A549 (cell line): ENCODE data around the gene PBX1. TPM values are rescaled to one million over a fixed set of nuclear protein-coding genes. Genes with fewer than 3 reads are reported as not detected.

ENCODE experiments used
- ATAC-seq, 2 experiments: fragments of 200-7000 bp in 1 of 2; fragments of >200 bp in 1 of 2; cut with Nextera tagmentation in 1 of 2; cut with Tn5 transposase in 1 of 2; 3 replicates each; pipeline versions ENCODE4 v1.8.0 to v1.9.1; 2018 to 2020; ENCODE audit warnings: mild to moderate bottlenecking in 1 of 2, moderate library complexity in 1 of 2
- CTCF ChIA-PET: fragments of 300-600 bp; sonication (Branson Sonifier 250); formaldehyde crosslinking; extraction: SDS; loops from one replicate; lab custom pipeline; 2021; ENCODE audit warnings: antibody characterized with exemption, inconsistent platforms; lab: Yijun Ruan, JAX
- POLR2A ChIA-PET: fragments of 350-600 bp; formaldehyde crosslinking; extraction: SDS; loops from one replicate; lab custom pipeline; 2021; ENCODE audit warnings: antibody characterized with exemption, inconsistent platforms; lab: Yijun Ruan, JAX
- DNase-seq, 2 experiments: peaks; one replicate each; pipeline versions ENCODE4 v3.0.0 to v3.0.0-alpha.2; 2011 to 2016; ENCODE audit warnings: low read depth in 1 of 2, low spot score in 1 of 2
- FAIRE-seq: peaks from 2 replicates; lab custom pipeline; 2011; peaks lifted over from hg19 to GRCh38; lab: Jason Lieb, UNC
- H3K27ac ChIP-seq, 2 experiments: fragments of >200 bp; sonication (Bioruptor Twin); formaldehyde crosslinking; 3 replicates each; pipeline ENCODE4 v1.5.1; 2016 to 2017
- H3K4me1 ChIP-seq: fragments of >200 bp; sonication (Bioruptor Twin); formaldehyde crosslinking; 3 replicates; pipeline ENCODE4 v1.6.1; 2016
- H3K4me2 ChIP-seq: fragments of >200 bp; sonication (Bioruptor Twin); formaldehyde crosslinking; 3 replicates; pipeline ENCODE4 v1.6.1; 2016
- H3K4me3 ChIP-seq: fragments of >200 bp; sonication (Bioruptor Twin); formaldehyde crosslinking; 3 replicates; pipeline ENCODE4 v1.5.1; 2016
- H3K9me3 ChIP-seq: fragments of >200 bp; sonication (Bioruptor Twin); formaldehyde crosslinking; 3 replicates; pipeline ENCODE4 v1.6.1; 2016
- CBX2 ChIP-seq: fragments of 200-600 bp; sonication (generic); IDR thresholded peaks from 2 replicates; pipeline ENCODE4 v1.6.1; 2016; ENCODE audit warnings: low read depth, mild to moderate bottlenecking, borderline replicate concordance
- CBX8 ChIP-seq: fragments of 200-600 bp; sonication (generic); IDR thresholded peaks from 2 replicates; pipeline ENCODE4 v1.6.1; 2016
- CEBPB ChIP-seq, 2 experiments: fragments of >200 bp in 1 of 2; sonication (Bioruptor Twin) in 1 of 2; formaldehyde crosslinking in 1 of 2; IDR thresholded peaks; 2 replicates each; pipeline ENCODE4 v1.6.1; 2012 to 2016
- CHD2 ChIP-seq: fragments of 150-350 bp; IDR thresholded peaks from 2 replicates; pipeline ENCODE4 v1.6.1; 2014; ENCODE audit warnings: low read length; ENCODE audit not compliant: partially characterized antibody
- CHD4 ChIP-seq: fragments of 200-600 bp; sonication (generic); IDR thresholded peaks from 2 replicates; pipeline ENCODE4 v1.6.1; 2016; ENCODE audit warnings: antibody characterized with exemption, mild to moderate bottlenecking, borderline replicate concordance
- E2F6 ChIP-seq: IDR thresholded peaks from 2 replicates; pipeline ENCODE4 v1.6.1; 2012; ENCODE audit warnings: low read depth, borderline replicate concordance
- EHMT2 ChIP-seq: fragments of 200-600 bp; sonication (generic); IDR thresholded peaks from 2 replicates; pipeline ENCODE4 v1.6.1; 2016; ENCODE audit warnings: antibody characterized with exemption, low read depth, mild to moderate bottlenecking, moderate library complexity
- EP300 ChIP-seq, 2 experiments: fragments of >200 bp; sonication (Bioruptor Twin); formaldehyde crosslinking; IDR thresholded peaks; 2 replicates in 1 of 2; 3 replicates in 1 of 2; pipeline ENCODE4 v1.6.1; 2016 to 2017
- FOSL2 ChIP-seq, 2 experiments: fragments of 450-650 bp in 1 of 2; fragments of >200 bp in 1 of 2; sonication (Bioruptor Twin) in 1 of 2; formaldehyde crosslinking; IDR thresholded peaks; 2 replicates each; pipeline versions ENCODE4 v1.5.0 to v1.6.1; 2016 to 2020; ENCODE audit warnings: mild to moderate bottlenecking in 1 of 2, moderate library complexity in 1 of 2
- GATA3 ChIP-seq: IDR thresholded peaks from 2 replicates; pipeline ENCODE4 v1.6.1; 2012; ENCODE audit warnings: borderline replicate concordance
- JUN ChIP-seq, 2 experiments: fragments of >200 bp; sonication (Bioruptor Twin); formaldehyde crosslinking; IDR thresholded peaks; 2 replicates in 1 of 2; 3 replicates in 1 of 2; pipeline ENCODE4 v1.6.1; 2016 to 2017
- KDM1A ChIP-seq: fragments of 200-600 bp; sonication (generic); IDR thresholded peaks from 2 replicates; pipeline ENCODE4 v1.6.1; 2016; ENCODE audit warnings: low read depth, mild to moderate bottlenecking
- KDM5A ChIP-seq: fragments of 200-600 bp; sonication (generic); IDR thresholded peaks from 2 replicates; pipeline ENCODE4 v1.6.1; 2016; ENCODE audit warnings: antibody characterized with exemption, mild to moderate bottlenecking
- MAFK ChIP-seq: fragments of 450-650 bp; IDR thresholded peaks from 2 replicates; pipeline ENCODE4 v1.6.1; 2014; ENCODE audit not compliant: partially characterized antibody
- MYC ChIP-seq: IDR thresholded peaks from 2 replicates; pipeline ENCODE4 v1.6.1; 2012; ENCODE audit warnings: mild to moderate bottlenecking, inconsistent platforms, low read length, improper control_type of control experiment, borderline replicate concordance
- NR3C1 ChIP-seq: fragments of >200 bp; sonication (Bioruptor Twin); formaldehyde crosslinking; IDR thresholded peaks from 3 replicates; pipeline ENCODE4 v1.6.1; 2017
- PHF8 ChIP-seq: fragments of 200-600 bp; sonication (generic); IDR thresholded peaks from 2 replicates; pipeline ENCODE4 v1.6.1; 2016; ENCODE audit warnings: low read depth, mild to moderate bottlenecking, antibody characterized with exemption, moderate library complexity, borderline replicate concordance
- RCOR1 ChIP-seq: fragments of 150-350 bp; IDR thresholded peaks from 2 replicates; pipeline ENCODE4 v1.6.1; 2014; ENCODE audit warnings: antibody characterized with exemption, low read length, low read depth
- RFX5 ChIP-seq: fragments of 450-650 bp; IDR thresholded peaks from 2 replicates; pipeline ENCODE4 v1.7.1; 2014; ENCODE audit warnings: antibody characterized with exemption, mild to moderate bottlenecking, moderate library complexity
- ZC3H11A ChIP-seq: fragments of 450-650 bp; IDR thresholded peaks from 2 replicates; pipeline ENCODE4 v1.6.1; 2014; ENCODE audit warnings: antibody characterized with exemption, mild to moderate bottlenecking
- WGBS: methylation state at CpG from one replicate; pipeline ENCODE4 v1.1.6; 2017; ENCODE audit errors: missing lambda C conversion rate; 5-methylcytosine and 5-hydroxymethylcytosine counted together
- polyA plus RNA-seq, 4 experiments: library from polyadenylated mRNA; depleted of rRNA in 3 of 4; stranded (reverse); fragments of >200 nt; fragmentation: RNase III in 1 of 4; extraction: RNeasy Plus Mini Kit Qiagen cat#74134 plus additional on column Dnase treatment in 1 of 4; gene quantifications; 2 replicates in 3 of 4; 3 replicates in 1 of 4; pipeline ENCODE4 v1.2.3, GENCODE V29; 2011 to 2017
- TF ChIP-seq, protein P1 (sequence below): fragments of >200 bp; sonication (Bioruptor Twin); formaldehyde crosslinking; IDR thresholded peaks from 2 replicates; pipeline ENCODE4 v1.6.1; 2016
- TF ChIP-seq, protein P2 (sequence below): fragments of 250-450 bp; sonication (Bioruptor Pico); IDR thresholded peaks from 2 replicates; pipeline ENCODE4 v1.5.0; 2021; ENCODE audit warnings: mild to moderate bottlenecking, moderate library complexity, borderline replicate concordance
- TF ChIP-seq, protein P3 (sequence below): fragments of >200 bp; sonication (Bioruptor Twin); formaldehyde crosslinking; IDR thresholded peaks from 3 replicates; pipeline ENCODE4 v1.6.1; 2016
- TF ChIP-seq, protein P4 (sequence below): fragments of 200-600 bp; sonication (generic); IDR thresholded peaks from 2 replicates; pipeline ENCODE4 v1.6.1; 2016; ENCODE audit warnings: antibody characterized with exemption, mild to moderate bottlenecking, moderate library complexity

Gene PBX1
- polyA plus RNA-seq, 2 of the 4 experiments (the other 2 are of a cell fraction) = 47.8 to 61.5 TPM

DNA sequence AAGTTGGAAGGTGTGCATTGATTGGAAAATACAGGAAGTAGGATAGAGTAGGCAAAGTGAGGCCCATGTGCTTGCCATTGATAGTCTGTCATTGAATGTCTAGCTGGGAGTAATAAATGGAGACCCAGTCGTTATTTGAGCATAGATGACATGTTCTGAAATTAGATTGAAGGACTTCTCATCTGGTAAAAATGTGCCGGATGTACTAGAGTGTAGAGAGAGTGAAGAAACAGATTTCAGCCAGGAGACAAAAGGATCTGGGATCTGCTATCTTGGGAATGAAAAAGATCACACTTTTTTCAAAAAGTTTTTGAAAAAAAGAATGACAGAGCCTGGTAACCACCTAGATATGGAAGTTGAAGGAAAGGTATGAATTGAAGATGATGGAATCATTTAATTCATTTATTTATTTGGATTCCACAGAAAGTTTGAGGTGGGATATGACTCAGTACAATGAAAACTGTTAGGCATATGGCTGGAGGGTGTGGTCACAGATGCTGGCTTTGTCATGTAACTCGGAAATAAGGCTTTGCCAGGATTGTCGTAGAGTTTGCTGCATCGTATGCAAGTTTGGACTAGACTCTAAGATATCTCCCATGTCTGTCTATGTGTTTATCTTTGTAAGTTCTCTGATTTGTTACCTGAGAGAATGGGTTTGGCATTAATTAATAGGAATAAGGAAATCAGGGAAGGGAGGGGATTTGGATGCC is 137.1 kb downstream of the PBX1 start:
- DNase-seq (no peak), ATAC-seq (no peak), FAIRE-seq (no peak)
- 75% methylated on average over 5 of the region's 5 CpGs for WGBS
- Histone ChIP-seq H3K27ac (no peak overlapping the region), H3K9me3 (no peaks in the 10 kb centered on the region), H3K4me2 (no peak overlapping the region), H3K4me3 (no peak overlapping the region), H3K4me1 (peaks cover 22% of the 10 kb centered on the region)
- POLR2A ChIA-PET = no interaction called here
- CTCF ChIA-PET = no interaction called here
- TF ChIP-seq, protein P1, sequence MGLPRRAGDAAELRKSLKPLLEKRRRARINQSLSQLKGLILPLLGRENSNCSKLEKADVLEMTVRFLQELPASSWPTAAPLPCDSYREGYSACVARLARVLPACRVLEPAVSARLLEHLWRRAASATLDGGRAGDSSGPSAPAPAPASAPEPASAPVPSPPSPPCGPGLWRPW = no peak
- TF ChIP-seq, protein P2, sequence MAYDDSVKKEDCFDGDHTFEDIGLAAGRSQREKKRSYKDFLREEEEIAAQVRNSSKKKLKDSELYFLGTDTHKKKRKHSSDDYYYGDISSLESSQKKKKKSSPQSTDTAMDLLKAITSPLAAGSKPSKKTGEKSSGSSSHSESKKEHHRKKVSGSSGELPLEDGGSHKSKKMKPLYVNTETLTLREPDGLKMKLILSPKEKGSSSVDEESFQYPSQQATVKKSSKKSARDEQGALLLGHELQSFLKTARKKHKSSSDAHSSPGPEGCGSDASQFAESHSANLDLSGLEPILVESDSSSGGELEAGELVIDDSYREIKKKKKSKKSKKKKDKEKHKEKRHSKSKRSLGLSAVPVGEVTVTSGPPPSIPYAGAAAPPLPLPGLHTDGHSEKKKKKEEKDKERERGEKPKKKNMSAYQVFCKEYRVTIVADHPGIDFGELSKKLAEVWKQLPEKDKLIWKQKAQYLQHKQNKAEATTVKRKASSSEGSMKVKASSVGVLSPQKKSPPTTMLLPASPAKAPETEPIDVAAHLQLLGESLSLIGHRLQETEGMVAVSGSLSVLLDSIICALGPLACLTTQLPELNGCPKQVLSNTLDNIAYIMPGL (CRISPR knock-in tag) = no peak
- TF ChIP-seq GATA3 (no peak), CEBPB (IDR thresholded peaks at IDR 0.05) (no peak), E2F6 (no peak), PHF8 (no peak), CHD4 (no peak), KDM5A (no peak), CBX2 (no peak), RFX5 (no peak)
- TF ChIP-seq, protein P3, sequence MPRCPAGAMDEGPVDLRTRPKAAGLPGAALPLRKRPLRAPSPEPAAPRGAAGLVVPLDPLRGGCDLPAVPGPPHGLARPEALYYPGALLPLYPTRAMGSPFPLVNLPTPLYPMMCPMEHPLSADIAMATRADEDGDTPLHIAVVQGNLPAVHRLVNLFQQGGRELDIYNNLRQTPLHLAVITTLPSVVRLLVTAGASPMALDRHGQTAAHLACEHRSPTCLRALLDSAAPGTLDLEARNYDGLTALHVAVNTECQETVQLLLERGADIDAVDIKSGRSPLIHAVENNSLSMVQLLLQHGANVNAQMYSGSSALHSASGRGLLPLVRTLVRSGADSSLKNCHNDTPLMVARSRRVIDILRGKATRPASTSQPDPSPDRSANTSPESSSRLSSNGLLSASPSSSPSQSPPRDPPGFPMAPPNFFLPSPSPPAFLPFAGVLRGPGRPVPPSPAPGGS = no peak

DNA sequence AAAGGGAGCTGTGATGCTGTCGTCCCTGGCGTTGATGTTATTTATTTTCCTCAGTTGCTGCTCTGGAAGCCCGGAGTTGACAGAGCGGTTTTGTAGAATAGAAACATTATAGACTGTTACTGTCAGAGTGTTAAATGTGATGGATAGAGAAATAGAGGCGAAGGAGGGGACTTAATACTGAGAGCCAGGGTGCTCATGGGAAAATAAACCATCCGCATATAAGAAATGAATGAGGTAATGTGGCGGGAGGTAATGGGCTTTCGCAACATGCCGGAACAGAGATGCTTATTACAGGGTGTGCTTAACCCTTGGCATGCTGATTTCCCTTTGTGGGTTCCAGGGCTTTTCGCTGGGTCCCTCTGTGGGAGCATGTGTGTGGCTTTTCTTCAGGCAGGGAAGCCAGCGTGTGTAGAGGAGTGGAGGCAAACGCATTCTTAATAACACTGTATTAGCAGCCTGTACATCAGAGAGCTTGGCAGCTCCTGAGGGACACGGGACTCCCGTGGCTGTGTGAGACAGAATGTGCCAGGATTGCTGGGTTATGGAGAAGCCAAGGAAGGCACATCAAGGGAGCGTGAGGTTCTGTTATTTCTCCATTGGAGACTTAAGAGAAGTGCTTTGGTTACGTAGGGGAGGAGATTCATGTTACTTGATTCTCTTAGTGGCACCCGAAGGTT is 141.0 kb downstream of the PBX1 start:
- ChIA-PET CTCF (no interaction called here), POLR2A (no interaction called here)
- Histone ChIP-seq H3K4me3 (no peak overlapping the region), H3K4me2 (no peak overlapping the region), H3K9me3 (no peaks in the 10 kb centered on the region), H3K4me1 (peaks cover 59% of the 10 kb centered on the region), H3K27ac (peak overlapping the region; percentile 27 to 68; a peak in 5 of 6 replicates)
- no peak for FAIRE-seq
- WGBS = 73% methylated on average over 17 of the region's 17 CpGs
- ATAC-seq = no peak
- no peak for DNase-seq
- no peak for TF ChIP-seq MYC
- TF ChIP-seq KDM1A = no peak
- TF ChIP-seq NR3C1 = no peak
- TF ChIP-seq JUN (IDR thresholded peaks at IDR 0.05) = no peak
- TF ChIP-seq E2F6 = no peak
- TF ChIP-seq, protein P4, sequence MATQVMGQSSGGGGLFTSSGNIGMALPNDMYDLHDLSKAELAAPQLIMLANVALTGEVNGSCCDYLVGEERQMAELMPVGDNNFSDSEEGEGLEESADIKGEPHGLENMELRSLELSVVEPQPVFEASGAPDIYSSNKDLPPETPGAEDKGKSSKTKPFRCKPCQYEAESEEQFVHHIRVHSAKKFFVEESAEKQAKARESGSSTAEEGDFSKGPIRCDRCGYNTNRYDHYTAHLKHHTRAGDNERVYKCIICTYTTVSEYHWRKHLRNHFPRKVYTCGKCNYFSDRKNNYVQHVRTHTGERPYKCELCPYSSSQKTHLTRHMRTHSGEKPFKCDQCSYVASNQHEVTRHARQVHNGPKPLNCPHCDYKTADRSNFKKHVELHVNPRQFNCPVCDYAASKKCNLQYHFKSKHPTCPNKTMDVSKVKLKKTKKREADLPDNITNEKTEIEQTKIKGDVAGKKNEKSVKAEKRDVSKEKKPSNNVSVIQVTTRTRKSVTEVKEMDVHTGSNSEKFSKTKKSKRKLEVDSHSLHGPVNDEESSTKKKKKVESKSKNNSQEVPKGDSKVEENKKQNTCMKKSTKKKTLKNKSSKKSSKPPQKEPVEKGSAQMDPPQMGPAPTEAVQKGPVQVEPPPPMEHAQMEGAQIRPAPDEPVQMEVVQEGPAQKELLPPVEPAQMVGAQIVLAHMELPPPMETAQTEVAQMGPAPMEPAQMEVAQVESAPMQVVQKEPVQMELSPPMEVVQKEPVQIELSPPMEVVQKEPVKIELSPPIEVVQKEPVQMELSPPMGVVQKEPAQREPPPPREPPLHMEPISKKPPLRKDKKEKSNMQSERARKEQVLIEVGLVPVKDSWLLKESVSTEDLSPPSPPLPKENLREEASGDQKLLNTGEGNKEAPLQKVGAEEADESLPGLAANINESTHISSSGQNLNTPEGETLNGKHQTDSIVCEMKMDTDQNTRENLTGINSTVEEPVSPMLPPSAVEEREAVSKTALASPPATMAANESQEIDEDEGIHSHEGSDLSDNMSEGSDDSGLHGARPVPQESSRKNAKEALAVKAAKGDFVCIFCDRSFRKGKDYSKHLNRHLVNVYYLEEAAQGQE = no peak
- no peak for TF ChIP-seq ZC3H11A
- no peak for TF ChIP-seq CHD4
- TF ChIP-seq EHMT2 = no peak
- no peak for TF ChIP-seq FOSL2 (IDR thresholded peaks at IDR 0.05)
- no peak for TF ChIP-seq FOSL2 (CRISPR knock-in tag; IDR thresholded peaks at IDR 0.05)
- TF ChIP-seq CHD2 = no peak
- no peak for TF ChIP-seq CBX8
- no peak; a peak in 1 of 4 replicates for TF ChIP-seq CEBPB (IDR thresholded peaks at IDR 0.05)
- no peak for TF ChIP-seq KDM5A
- TF ChIP-seq, protein P3 = no peak
- no peak for TF ChIP-seq MAFK
- no peak for TF ChIP-seq EP300 (IDR thresholded peaks at IDR 0.05)
- no peak for TF ChIP-seq RCOR1
